ENCODE measurements around the gene KRTAP5-8.
"Not testable (repeated sequence)": the region's sequence is repeated elsewhere in the genome, so short reads cannot be mapped to it uniquely, and the experiment has no call there.

DNA sequence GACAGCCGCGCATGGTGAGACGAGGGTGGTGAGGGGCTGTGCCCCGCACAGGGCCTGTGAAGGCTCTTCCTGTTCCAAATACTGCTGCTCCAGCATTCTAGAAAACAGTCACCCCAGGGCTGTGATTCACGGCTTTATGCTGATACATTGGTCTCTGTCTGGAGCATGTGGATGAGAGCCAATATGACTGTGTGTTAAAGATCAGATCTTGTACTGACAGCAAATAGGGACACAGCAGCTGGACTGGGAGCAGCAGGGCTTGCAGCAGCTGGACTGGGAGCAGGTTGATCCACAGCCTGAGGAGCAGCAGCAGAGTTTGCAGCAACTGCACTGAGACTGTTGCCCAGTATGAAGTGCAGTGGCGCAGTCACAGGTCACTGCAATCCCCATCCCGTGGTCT, 41.7 kb downstream of the KRTAP5-8 start:
- not testable (repeated sequence) for TF ChIP-seq EZH2 (IDR thresholded peaks at IDR 0.05; ENCODE audit: insufficient read depth, poor library complexity, severe bottlenecking); EZH2phosphoT487 (IDR thresholded peaks at IDR 0.05; ENCODE audit: insufficient read depth, low read depth)
